GM19468 (cell line): ENCODE data around the gene NBPF14.
A peak's percentile ranks its signal among the peaks of the same experiment; 100 is the strongest.
"Not testable (repeated sequence)": the region's sequence is repeated elsewhere in the genome, so short reads cannot be mapped to it uniquely, and the experiment has no call there.

Experiments used
- ATAC-seq: cut with Tn5 transposase; IDR thresholded peaks from one replicate; pipeline ENCODE4 v1.9.1; 2021; ENCODE audit warnings: mild to moderate bottlenecking, moderate library complexity, moderate number of reproducible peaks; ENCODE audit not compliant: unreplicated experiment; ENCODE audit errors: extremely low read depth

Gene NBPF14

GRCh38 chr1:148595911-148596310 lies at the start of gene NBPF14:
Gene NBPF14 (minus strand): TSS chr1:148596011. CDS start chr1:148595717, 294 bp downstream.
- not testable (repeated sequence) for ATAC-seq

- not testable (repeated sequence) for ATAC-seq
Measured at GRCh38 chr1:148625451-148625850, 29.6 kb upstream of the NBPF14 start.

GRCh38 chr1:148618216-148618615 lies 22.4 kb upstream of the NBPF14 start:
- ATAC-seq, result not testable (repeated sequence)

GRCh38 chr1:148605266-148605665 lies 9.5 kb upstream of the NBPF14 start:
- not testable (repeated sequence) for ATAC-seq

- ATAC-seq, result not testable (repeated sequence)
Measured at GRCh38 chr1:148595360-148595759, 451 bp downstream of the NBPF14 start.

- not testable (repeated sequence) for ATAC-seq
Measured at GRCh38 chr1:148591098-148591497, 4.7 kb downstream of the NBPF14 start.

- not testable (repeated sequence) for ATAC-seq
Measured at GRCh38 chr1:148532158-148532557, 63.7 kb downstream of the NBPF14 start.

GRCh38 chr1:148529101-148529567 lies 66.7 kb downstream of the NBPF14 start:
- not testable (repeated sequence) for ATAC-seq

- ATAC-seq, result not testable (repeated sequence)
Measured at GRCh38 chr1:148528591-148528990, 67.2 kb downstream of the NBPF14 start.

GRCh38 chr1:148526587-148526986 lies 69.2 kb downstream of the NBPF14 start:
- not testable (repeated sequence) for ATAC-seq

- ATAC-seq, result not testable (repeated sequence)
Measured at GRCh38 chr1:148523205-148524144, 72.3 kb downstream of the NBPF14 start.

- peak; percentile 85 for ATAC-seq
Measured at GRCh38 chr1:148522561-148523204, 73.1 kb downstream of the NBPF14 start.

GRCh38 chr1:148522072-148522471 lies 73.7 kb downstream of the NBPF14 start:
- not testable (repeated sequence) for ATAC-seq

- ATAC-seq, result not testable (repeated sequence)
Measured at GRCh38 chr1:148514310-148514709, 81.5 kb downstream of the NBPF14 start.

GRCh38 chr1:148512571-148513184 lies 83.1 kb downstream of the NBPF14 start:
- not testable (repeated sequence) for ATAC-seq

- ATAC-seq, result not testable (repeated sequence)
Measured at GRCh38 chr1:148493933-148494332, 101.9 kb downstream of the NBPF14 start.

GRCh38 chr1:148483029-148483428 lies 112.8 kb downstream of the NBPF14 start, which contains the start of gene PPIAL4G:
Gene PPIAL4G (minus strand): TSS chr1:148483302. CDS start chr1:148483252, 50 bp downstream.
- ATAC-seq, result not testable (repeated sequence)
